VCaP (cell line): ENCODE results near the gene SLC22A7.
A peak's percentile ranks its signal among the peaks of the same experiment; 100 is the strongest.

ENCODE experiments used
- H3K27ac ChIP-seq: fragments of 450-650 bp; 2 replicates; pipeline ENCODE4 v1.5.1; 2017
- CTCF ChIP-seq: fragments of 450-650 bp; conservative IDR thresholded peaks from 2 replicates; pipeline ENCODE4 v1.5.1; 2017; ENCODE audit warnings: mild to moderate bottlenecking, moderate library complexity

The SLC22A7 gene

GRCh38 chr6:43267619-43268354 lies 30.3 kb upstream of the SLC22A7 start:
- no peak for TF ChIP-seq CTCF
- H3K27ac ChIP-seq: no peak overlapping the region

GRCh38 chr6:43268355-43268700 lies 29.7 kb upstream of the SLC22A7 start:
- TF ChIP-seq CTCF: no peak
- no peak overlapping the region for H3K27ac ChIP-seq

GRCh38 chr6:43268782-43269272 lies 29.2 kb upstream of the SLC22A7 start:
- no peak for TF ChIP-seq CTCF
- H3K27ac ChIP-seq: no peak overlapping the region

GRCh38 chr6:43269273-43270007 lies 28.6 kb upstream of the SLC22A7 start:
- H3K27ac ChIP-seq: peak overlapping the region; percentile 34; the same call in 1 of the 2 replicates
- TF ChIP-seq CTCF: no peak

- H3K27ac ChIP-seq: no peak overlapping the region
- no peak for TF ChIP-seq CTCF
These were observed 26.8 kb upstream of the SLC22A7 start for GRCh38 chr6:43271103-43271815.

- TF ChIP-seq CTCF: no peak
- H3K27ac ChIP-seq: no peak overlapping the region
These were observed 26.1 kb upstream of the SLC22A7 start for GRCh38 chr6:43271944-43272343.

GRCh38 chr6:43273707-43274106 lies 24.4 kb upstream of the SLC22A7 start:
- H3K27ac ChIP-seq: no peak overlapping the region
- TF ChIP-seq CTCF: no peak
